ENCODE measurements around the gene GGCX. TPM values are rescaled to one million over a fixed set of nuclear protein-coding genes. Genes with fewer than 3 reads are reported as not detected.

GGCX gene
- total and polyA plus RNA-seq, 2 donors (not counting 3 experiments of a cell fraction or from before 2014, with no cell fraction given): 48.0 to 62.7 TPM

DNA sequence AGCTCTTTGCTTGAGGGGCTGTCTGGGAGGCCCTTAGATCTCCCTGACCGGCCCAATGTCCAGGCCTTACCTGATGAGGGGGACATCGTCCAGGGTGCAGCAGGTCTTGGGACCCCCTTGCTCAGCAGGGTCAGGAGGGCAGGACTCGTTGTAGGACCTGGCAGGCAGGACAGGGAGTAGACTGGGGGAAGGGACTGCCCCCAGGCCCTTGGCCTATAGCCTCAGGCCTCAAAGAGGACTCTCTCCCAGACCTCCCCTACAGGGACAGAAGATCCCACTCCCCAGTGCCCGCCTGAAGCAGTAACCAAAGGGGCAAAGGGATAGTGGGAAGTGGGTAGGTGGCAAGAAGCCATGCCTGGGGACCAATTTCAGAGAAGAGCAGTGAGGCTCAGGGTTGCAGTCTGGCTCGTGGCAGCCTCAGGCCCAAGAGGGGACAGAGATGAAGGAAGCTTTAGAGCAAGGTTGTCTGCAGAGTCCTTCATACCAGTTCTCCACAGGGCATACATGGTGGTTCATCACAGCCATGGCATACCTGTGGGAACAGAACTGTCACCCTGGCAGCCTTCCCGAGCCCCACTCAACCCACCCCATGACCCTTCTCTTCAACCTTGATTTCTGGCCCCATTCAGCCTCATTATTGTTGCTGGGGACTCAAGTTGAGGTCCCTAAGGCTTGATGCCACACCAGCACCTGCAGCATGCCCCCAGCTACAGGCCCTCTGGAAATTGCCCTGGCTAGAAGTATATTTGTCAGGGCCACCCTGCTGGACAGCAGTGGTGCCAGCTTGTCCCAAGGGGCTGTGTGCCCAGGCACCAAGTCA lies 39.9 kb upstream of the GGCX start:
- peaks cover 25% of the 10 kb centered on the region for H3K4me1 ChIP-seq (ENCODE audit: control insufficient read depth, extremely low read depth, insufficient read depth, low read length)
- no peak for FAIRE-seq
- H3K4me2 ChIP-seq (ENCODE audit: insufficient read depth, low read length): peak overlapping the region; percentile 87
- H3K9ac ChIP-seq (replicated peaks; ENCODE audit: extremely low read depth, insufficient read depth, low read length): no peak overlapping the region
- intact Hi-C loops (cut with micrococcal nuclease) (loop anchor here (5.0 kb wide), 1 partner anchor 179 kb away; no protein-coding TSS in a partner anchor), dilution Hi-C loops (cut with MboI; ENCODE audit: extremely low pct_ligation_motif_present, low sequenced_read_pairs) (no loop called here)
- TSS peak; percentile 18 for BruUV-seq (replicated peaks)
- ChIA-PET CTCF (interaction anchor here (0.7 to 2.3 kb wide), 5 partner anchors 11 to 49 kb away, joined by 3 to 8 read pairs (median 4); partner anchors contain the start of genes C2orf68 and GGCX), POLR2A (no interaction called here)
- no peak overlapping the region for H2AFZ ChIP-seq (ENCODE audit: low read depth, low read length)
- H3K4me3 ChIP-seq (replicated peaks in 1 of 3; ENCODE audit: insufficient read depth in 1 of 3, low read depth in 1 of 3, low read length in 3 of 3): peak overlapping the region in 1 of 3 experiments; percentile 98
- no peaks in the 10 kb centered on the region for H3K9me1 ChIP-seq (replicated peaks; ENCODE audit: control insufficient read depth, extremely low read depth, insufficient read depth, low read length)
- peaks cover 14% of the 10 kb centered on the region for H3K79me2 ChIP-seq (ENCODE audit: control insufficient read depth, insufficient read depth, low read length)
- peaks cover 0 to 29% of the 10 kb centered on the region in 2 experiments for H3K36me3 ChIP-seq (ENCODE audit: control insufficient read depth in 2 of 2, extremely low read depth in 1 of 2, insufficient read depth in 2 of 2, low read length in 2 of 2)
- no peak for DNase-seq (ENCODE audit: low read depth, low spot score)
- H4K20me1 ChIP-seq (replicated peaks; ENCODE audit: control insufficient read depth, extremely low read depth, insufficient read depth, low read length): no peaks in the 10 kb centered on the region
- H3K27ac ChIP-seq (ENCODE audit: insufficient read depth, low read depth, low read length): no peak overlapping the region
- TF ChIP-seq EZH2 (IDR thresholded peaks at IDR 0.05; ENCODE audit: borderline replicate concordance, low read depth, low read length, severe bottlenecking) (no peak), POLR2AphosphoS5 (IDR thresholded peaks at IDR 0.05; ENCODE audit: insufficient read depth, low read depth, low read length) (peak; percentile 22), MYC (IDR thresholded peaks at IDR 0.05; ENCODE audit: low read depth, low read length) (no peak), GATA2 (IDR thresholded peaks at IDR 0.05; ENCODE audit: insufficient read depth, insufficient read length, low read depth, low read length) (no peak), JUN (IDR thresholded peaks at IDR 0.05; ENCODE audit: borderline replicate concordance, insufficient read depth, insufficient read length, low read depth) (no peak)
- TF ChIP-seq, protein P1, sequence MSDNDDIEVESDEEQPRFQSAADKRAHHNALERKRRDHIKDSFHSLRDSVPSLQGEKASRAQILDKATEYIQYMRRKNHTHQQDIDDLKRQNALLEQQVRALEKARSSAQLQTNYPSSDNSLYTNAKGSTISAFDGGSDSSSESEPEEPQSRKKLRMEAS (IDR thresholded peaks at IDR 0.05; ENCODE audit: insufficient read depth, insufficient read length): no peak
- TF ChIP-seq, protein P2, sequence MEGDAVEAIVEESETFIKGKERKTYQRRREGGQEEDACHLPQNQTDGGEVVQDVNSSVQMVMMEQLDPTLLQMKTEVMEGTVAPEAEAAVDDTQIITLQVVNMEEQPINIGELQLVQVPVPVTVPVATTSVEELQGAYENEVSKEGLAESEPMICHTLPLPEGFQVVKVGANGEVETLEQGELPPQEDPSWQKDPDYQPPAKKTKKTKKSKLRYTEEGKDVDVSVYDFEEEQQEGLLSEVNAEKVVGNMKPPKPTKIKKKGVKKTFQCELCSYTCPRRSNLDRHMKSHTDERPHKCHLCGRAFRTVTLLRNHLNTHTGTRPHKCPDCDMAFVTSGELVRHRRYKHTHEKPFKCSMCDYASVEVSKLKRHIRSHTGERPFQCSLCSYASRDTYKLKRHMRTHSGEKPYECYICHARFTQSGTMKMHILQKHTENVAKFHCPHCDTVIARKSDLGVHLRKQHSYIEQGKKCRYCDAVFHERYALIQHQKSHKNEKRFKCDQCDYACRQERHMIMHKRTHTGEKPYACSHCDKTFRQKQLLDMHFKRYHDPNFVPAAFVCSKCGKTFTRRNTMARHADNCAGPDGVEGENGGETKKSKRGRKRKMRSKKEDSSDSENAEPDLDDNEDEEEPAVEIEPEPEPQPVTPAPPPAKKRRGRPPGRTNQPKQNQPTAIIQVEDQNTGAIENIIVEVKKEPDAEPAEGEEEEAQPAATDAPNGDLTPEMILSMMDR (IDR thresholded peaks at IDR 0.05; ENCODE audit: extremely low read depth in 1 of 2, insufficient read depth in 1 of 2, low read depth in 1 of 2, low read length in 2 of 2): no peak
- no peaks in the 10 kb centered on the region for H3K27me3 ChIP-seq (ENCODE audit: control insufficient read depth in 2 of 2, insufficient read depth in 2 of 2, low read length in 2 of 2)
- no peaks in the 10 kb centered on the region for H3K9me3 ChIP-seq (replicated peaks; ENCODE audit: control insufficient read depth, insufficient read depth, low read length)
